DOHH2 (cell line): Measurements from ENCODE around the gene FUT1.

Experiments
- H3F3A ChIP-seq: fragments of 200-600 bp; sonication (generic), shearing (Covaris generic); 2 replicates; pipeline ENCODE4 v1.6.0; 2016; ENCODE audit warnings: antibody characterized with exemption, mild to moderate bottlenecking; ENCODE audit not compliant: control insufficient read depth, insufficient read depth
- H3K27ac ChIP-seq: fragments of 200-600 bp; sonication (generic); 2 replicates; pipeline ENCODE4 v1.5.1; 2014; ENCODE audit warnings: low read depth, mild to moderate bottlenecking, low read length, moderate library complexity
- H3K27me3 ChIP-seq: fragments of 200-600 bp; sonication (generic); 2 replicates; pipeline ENCODE4 v1.6.1; 2014; ENCODE audit warnings: mild to moderate bottlenecking, low read length, mixed read lengths; ENCODE audit not compliant: control insufficient read depth
- H3K36me3 ChIP-seq: fragments of 200-600 bp; sonication (generic); 2 replicates; pipeline ENCODE4 v1.6.1; 2014; ENCODE audit warnings: mild to moderate bottlenecking, low read length, moderate library complexity, mixed read lengths; ENCODE audit not compliant: control insufficient read depth
- H3K4me1 ChIP-seq: fragments of 200-600 bp; sonication (generic); 2 replicates; pipeline ENCODE4 v1.6.1; 2014; ENCODE audit warnings: mild to moderate bottlenecking, low read length, mixed read lengths; ENCODE audit not compliant: control insufficient read depth
- H3K4me2 ChIP-seq: fragments of 200-600 bp; sonication (generic); 2 replicates; pipeline ENCODE4 v1.6.0; 2014; ENCODE audit warnings: mild to moderate bottlenecking, low read length, moderate library complexity
- H3K4me3 ChIP-seq: fragments of 200-600 bp; sonication (generic); 2 replicates; pipeline ENCODE4 v1.5.1; 2014; ENCODE audit warnings: mild to moderate bottlenecking, low read length, mixed read lengths
- H3K79me2 ChIP-seq: fragments of 200-600 bp; sonication (generic); 2 replicates; pipeline ENCODE4 v1.6.1; 2014; ENCODE audit warnings: mild to moderate bottlenecking, low read length, mixed read lengths; ENCODE audit not compliant: control insufficient read depth
- H3K9me2 ChIP-seq: fragments of 200-600 bp; sonication (generic); replicated peaks from 2 replicates; pipeline ENCODE4 v1.6.1; 2014; ENCODE audit warnings: mild to moderate bottlenecking, low read length, mixed read lengths; ENCODE audit not compliant: control insufficient read depth
- H3K9me3 ChIP-seq: fragments of 200-600 bp; sonication (generic); 2 replicates; pipeline ENCODE4 v1.6.1; 2014; ENCODE audit warnings: antibody characterized with exemption, low read length, mixed read lengths; ENCODE audit not compliant: control insufficient read depth, insufficient read depth
- H4K20me1 ChIP-seq: fragments of 200-600 bp; sonication (generic); 2 replicates; pipeline ENCODE4 v1.6.0; 2014; ENCODE audit warnings: low read depth, mild to moderate bottlenecking, antibody characterized with exemption, low read length, moderate library complexity; ENCODE audit not compliant: control insufficient read depth, insufficient read depth
- EZH2phosphoT487 ChIP-seq: fragments of 200-600 bp; sonication (generic); IDR thresholded peaks from 2 replicates; pipeline ENCODE4 v1.6.1; 2017; ENCODE audit warnings: borderline replicate concordance, mild to moderate bottlenecking, antibody characterized with exemption, low read length, moderate library complexity, mixed read lengths
- TF ChIP-seq, protein P1 (sequence below): fragments of 200-600 bp; sonication (generic); IDR thresholded peaks from one replicate; pipeline ENCODE4 v1.5.1; 2014; ENCODE audit warnings: antibody characterized with exemption, mild to moderate bottlenecking, low read depth, low read length; ENCODE audit not compliant: poor library complexity, severe bottlenecking

Gene FUT1

DNA sequence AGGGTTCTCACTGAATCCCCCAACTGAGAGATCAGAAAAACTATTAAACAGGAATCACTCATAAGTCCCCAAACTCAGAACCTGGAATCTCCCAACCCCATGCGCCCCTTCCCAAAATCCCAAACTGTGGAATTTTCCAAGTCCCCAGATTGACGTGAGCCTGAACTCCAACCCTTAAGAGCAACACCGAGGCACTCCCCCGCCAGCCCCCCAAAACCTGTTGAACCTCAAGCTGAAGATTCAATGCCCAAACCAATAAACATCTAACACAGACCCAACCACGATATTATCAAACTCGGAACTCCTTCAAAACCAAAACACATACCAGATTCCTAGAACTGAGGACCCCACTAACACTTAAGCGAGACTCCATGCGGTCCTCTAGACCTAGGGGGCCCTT, 6.3 kb downstream of the FUT1 start:
- TF ChIP-seq EZH2phosphoT487: no peak
- TF ChIP-seq, protein P1, sequence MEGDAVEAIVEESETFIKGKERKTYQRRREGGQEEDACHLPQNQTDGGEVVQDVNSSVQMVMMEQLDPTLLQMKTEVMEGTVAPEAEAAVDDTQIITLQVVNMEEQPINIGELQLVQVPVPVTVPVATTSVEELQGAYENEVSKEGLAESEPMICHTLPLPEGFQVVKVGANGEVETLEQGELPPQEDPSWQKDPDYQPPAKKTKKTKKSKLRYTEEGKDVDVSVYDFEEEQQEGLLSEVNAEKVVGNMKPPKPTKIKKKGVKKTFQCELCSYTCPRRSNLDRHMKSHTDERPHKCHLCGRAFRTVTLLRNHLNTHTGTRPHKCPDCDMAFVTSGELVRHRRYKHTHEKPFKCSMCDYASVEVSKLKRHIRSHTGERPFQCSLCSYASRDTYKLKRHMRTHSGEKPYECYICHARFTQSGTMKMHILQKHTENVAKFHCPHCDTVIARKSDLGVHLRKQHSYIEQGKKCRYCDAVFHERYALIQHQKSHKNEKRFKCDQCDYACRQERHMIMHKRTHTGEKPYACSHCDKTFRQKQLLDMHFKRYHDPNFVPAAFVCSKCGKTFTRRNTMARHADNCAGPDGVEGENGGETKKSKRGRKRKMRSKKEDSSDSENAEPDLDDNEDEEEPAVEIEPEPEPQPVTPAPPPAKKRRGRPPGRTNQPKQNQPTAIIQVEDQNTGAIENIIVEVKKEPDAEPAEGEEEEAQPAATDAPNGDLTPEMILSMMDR: no peak
- H3K27ac ChIP-seq: no peak overlapping the region
- no peak overlapping the region for H3K4me3 ChIP-seq

DNA sequence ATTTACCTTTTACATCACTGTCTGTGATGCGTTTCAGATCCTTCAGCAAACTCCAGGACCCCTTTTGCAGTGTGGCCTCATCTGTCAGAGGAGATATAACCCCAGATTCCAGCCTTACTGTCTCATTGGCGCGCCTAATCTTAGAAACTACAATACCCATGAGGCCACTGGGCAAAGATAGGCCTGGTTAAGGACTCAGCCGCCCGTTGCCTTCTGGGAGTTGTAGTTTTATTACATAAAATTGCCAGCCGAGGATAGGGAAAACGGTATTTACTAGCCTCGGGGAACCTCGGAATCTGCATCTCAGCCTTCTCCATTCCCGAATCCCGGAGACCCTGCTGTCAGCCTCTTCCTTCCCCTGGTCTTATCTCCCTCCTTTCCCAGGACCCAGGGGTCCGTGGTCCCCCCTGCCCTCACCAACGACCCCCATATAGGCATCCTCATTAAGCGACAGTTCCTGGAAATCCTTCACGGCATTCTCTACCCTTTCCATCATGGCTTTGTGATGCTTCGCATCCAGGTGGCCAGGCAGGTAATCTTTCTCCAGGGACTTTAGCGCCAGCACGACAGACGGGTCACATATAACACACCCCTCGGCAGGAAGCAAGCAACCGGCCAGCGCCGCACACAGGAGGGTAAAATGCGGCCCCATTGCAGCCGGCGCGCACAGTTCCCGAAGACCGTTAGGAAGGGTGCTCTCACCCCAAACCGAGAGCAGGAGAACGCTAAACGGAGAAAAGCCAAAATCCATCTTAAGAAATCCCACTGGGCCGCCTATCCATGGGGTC, 7.0 kb downstream of the FUT1 start:
- no peaks in the 10 kb centered on the region for H3F3A ChIP-seq
- H3K27ac ChIP-seq: no peak overlapping the region
- no peak overlapping the region for H3K4me3 ChIP-seq
- no peaks in the 10 kb centered on the region for H3K27me3 ChIP-seq
- TF ChIP-seq, protein P1: no peak
- TF ChIP-seq EZH2phosphoT487: no peak
- H3K9me2 ChIP-seq: no peaks in the 10 kb centered on the region
- no peak overlapping the region for H3K4me2 ChIP-seq
- no peaks in the 10 kb centered on the region for H3K79me2 ChIP-seq
- no peaks in the 10 kb centered on the region for H4K20me1 ChIP-seq
- peaks cover 16% of the 10 kb centered on the region for H3K4me1 ChIP-seq
- H3K36me3 ChIP-seq: no peaks in the 10 kb centered on the region
- H3K9me3 ChIP-seq: no peaks in the 10 kb centered on the region

More for the DNA sequence above, 6.3 kb downstream of the FUT1 start:
- no peaks in the 10 kb centered on the region for H3K36me3 ChIP-seq
- H3K79me2 ChIP-seq: no peaks in the 10 kb centered on the region
- H4K20me1 ChIP-seq: no peaks in the 10 kb centered on the region
- no peaks in the 10 kb centered on the region for H3F3A ChIP-seq
- H3K9me2 ChIP-seq: no peaks in the 10 kb centered on the region
- peaks cover 13% of the 10 kb centered on the region for H3K4me1 ChIP-seq
- H3K4me2 ChIP-seq: no peak overlapping the region
- H3K27me3 ChIP-seq: no peaks in the 10 kb centered on the region
- no peaks in the 10 kb centered on the region for H3K9me3 ChIP-seq

DNA sequence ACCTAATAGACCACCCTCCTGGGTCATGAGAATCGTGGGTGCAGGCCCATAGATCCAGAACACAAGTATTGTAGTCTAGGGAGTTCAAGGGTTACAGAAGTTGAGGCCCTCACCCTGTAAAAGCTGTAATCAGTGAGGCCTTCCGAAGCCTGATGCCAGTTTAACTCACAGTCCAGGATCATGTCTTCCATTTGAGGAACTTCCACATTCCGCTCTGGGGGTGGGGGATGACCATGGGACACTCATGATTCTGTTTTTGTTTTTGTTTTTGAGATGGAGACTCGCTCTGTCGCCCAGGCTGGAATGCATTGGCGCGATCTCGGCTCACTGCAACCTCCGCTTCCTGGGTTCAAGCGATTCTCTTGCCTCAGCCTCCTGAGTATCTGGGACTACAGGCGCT, 10.3 kb downstream of the FUT1 start:
- H3K79me2 ChIP-seq: no peaks in the 10 kb centered on the region
- H3K4me1 ChIP-seq: peaks cover 27% of the 10 kb centered on the region
- peaks cover 3% of the 10 kb centered on the region; the same call in 1 of the 2 replicates for H3F3A ChIP-seq
- no peak overlapping the region for H3K27ac ChIP-seq
- no peak overlapping the region for H3K4me2 ChIP-seq
- no peak overlapping the region for H3K4me3 ChIP-seq
- no peaks in the 10 kb centered on the region for H3K36me3 ChIP-seq
- 0 out of 2 replicates have a peak, but pooled peaks cover 6% of the 10 kb centered on the region for H3K27me3 ChIP-seq
- H4K20me1 ChIP-seq: no peaks in the 10 kb centered on the region
- no peaks in the 10 kb centered on the region for H3K9me2 ChIP-seq
- H3K9me3 ChIP-seq: no peaks in the 10 kb centered on the region
- TF ChIP-seq, protein P1: no peak
- no peak for TF ChIP-seq EZH2phosphoT487
